Fibroblast of lung (primary cell): ENCODE data around the gene MAP1B.

Experiments used
- CTCF ChIP-seq, 2 donors: IDR thresholded peaks in 1 of 2; conservative IDR thresholded peaks in 1 of 2; 1 replicate in 1 of 2; 2 replicates in 1 of 2; pipeline ENCODE4 v1.5.1; 2011 to 2012; ENCODE audit warnings: low read length in 2 of 2, control low read depth in 1 of 2, inconsistent platforms in 1 of 2, low read depth in 1 of 2, mild to moderate bottlenecking in 1 of 2
- EZH2 ChIP-seq: IDR thresholded peaks from 2 replicates; pipeline ENCODE4 v1.5.1; 2012; ENCODE audit warnings: low read length, control low read depth, mild to moderate bottlenecking; ENCODE audit errors: missing control alignments

- TF ChIP-seq CTCF (conservative IDR thresholded peaks at IDR 0.05 in 1 of 2, IDR thresholded peaks at IDR 0.05 in 1 of 2; ENCODE audit: low read depth in 1 of 2, low read length in 2 of 2) (no peak), EZH2 (no peak)
These were observed 70.3 kb downstream of the MAP1B start for GRCh38 chr5:72177538-72177937.
